Heart right ventricle (tissue), 16 donors: Measurements from ENCODE around the gene ERGIC1. TPM values are rescaled to one million over a fixed set of nuclear protein-coding genes. Genes with fewer than 3 reads are reported as not detected.

ENCODE experiments used
- ATAC-seq, 8 donors: fragments of 200-7000 bp; cut with Tn5 transposase; one replicate each; pipeline ENCODE4 v1.9.1; 2020; ENCODE audit warnings: mild to moderate bottlenecking in 8 of 8, moderate library complexity in 8 of 8, moderate number of reproducible peaks in 1 of 8
- DNase-seq, 2 donors: peaks; one replicate each; pipeline ENCODE4 v3.0.0-alpha.2; 2020
- H3K27ac ChIP-seq, 10 donors: fragments of 200-600 bp; sonication (generic) in 2 of 10; one replicate each; pipeline versions ENCODE4 v1.5.0 to v1.8.0; 2020 to 2022; ENCODE audit warnings: mild to moderate bottlenecking in 3 of 10
- H3K27me3 ChIP-seq, 7 donors: fragments of 200-600 bp; one replicate each; pipeline ENCODE4 v1.8.0; 2021 to 2022; ENCODE audit warnings: mild to moderate bottlenecking in 2 of 7
- H3K36me3 ChIP-seq, 9 donors: fragments of 200-600 bp; sonication (generic) in 1 of 9; one replicate each; pipeline versions ENCODE4 v1.5.0 to v1.8.0; 2020 to 2022; ENCODE audit warnings: mild to moderate bottlenecking in 2 of 9
- H3K4me1 ChIP-seq, 9 donors: fragments of 200-600 bp; sonication (generic) in 1 of 9; one replicate each; pipeline versions ENCODE4 v1.5.0 to v1.8.0; 2020 to 2022; ENCODE audit warnings: mild to moderate bottlenecking in 4 of 9
- H3K4me3 ChIP-seq, 10 donors: fragments of 200-600 bp; sonication (generic) in 2 of 10; one replicate each; pipeline versions ENCODE4 v1.5.0 to v1.8.0; 2020 to 2022; ENCODE audit warnings: mild to moderate bottlenecking in 7 of 10, moderate library complexity in 2 of 10
- H3K9me3 ChIP-seq, 11 donors: fragments of 200-600 bp in 10 of 11; sonication (generic) in 2 of 11; one replicate each; pipeline versions ENCODE4 v1.5.0 to v1.8.0; 2013 to 2022; ENCODE audit warnings: mild to moderate bottlenecking in 2 of 11, control low read depth in 1 of 11, moderate library complexity in 1 of 11
- WGBS, 2 donors: extraction: QIAGEN DNeasy Blood & Tissue Kit; methylation state at CpG; one replicate each; pipeline ENCODE4 v1.1.7; 2013; ENCODE audit warnings: inconsistent platforms in 1 of 2; 5-methylcytosine and 5-hydroxymethylcytosine counted together
- intact Hi-C, 10 donors: fragments of 100-400 bp; cut with DNase I; formaldehyde crosslinking; loops; one replicate each; pipeline versions ENCODE4 v1.11.1 to v1.14.2; 2022
- polyA plus RNA-seq, 2 donors: library from polyadenylated mRNA; stranded (reverse); fragments of 200-250 nt; gene quantifications; one replicate each; pipeline ENCODE4 v1.2.3, GENCODE V29; 2013
- total RNA-seq, 10 donors: library from RNA; stranded (reverse); fragmentation: NEBNext Ultra II Directional in 3 of 10; extraction: Animal tissue kit (Norgen Biotek cat#: 25700) in 3 of 10; gene quantifications; one replicate each; pipeline versions ENCODE4 v1.2.1 to v1.2.4, GENCODE V29; 2021 to 2023
- TF ChIP-seq, protein P1 (sequence below), 9 donors: fragments of 200-600 bp; sonication (generic) in 2 of 9; IDR thresholded peaks; one replicate each; pipeline versions ENCODE4 v1.5.0 to v1.8.0; 2021 to 2022; ENCODE audit warnings: antibody characterized with exemption in 9 of 9, mild to moderate bottlenecking in 5 of 9, moderate library complexity in 1 of 9
- donor health status: Arrhythmogenic right ventricular cardiomyopathy.
- donor health status: ischemic (EF 13 %, LVEDD 7.1; RV severe dilation, severe dysfunction).
- donor health status: healthy with polysubstance abuse.
- donor health status: DM: no; HTN: yes; CAD: no.
- donor health status: DM: no; HTN: no; CAD: no.
- donor health status: ischemic (EF 25% LVEDD 6.9; RV normal size, moderate dysfunction).
- donor health status: ischemic (EF 25% LVEDD 5.7; RV mildly dilated, moderate dysfunction).
- donor health status: healthy.
- donor health status: DM: yes; HTN: yes; CAD: no.
- donor health status: Ischemic cardiomyopathy.
- donor health status: ischemic (EF 35%, LVEDD 5.7; RV mildly dilated, moderate dysfunction).
- donor health status: nonischemic (EF 11% LVEDD 7.7; RV severe dilation, severe dysfunction).
- donor health status: DM: yes; HTN: yes; CAD: no.
- donor health status: PGD.
- donor health status: ischemic (EF 29% LVEDD 5.4; RV normal size, mild dysfunction).
- donor health status: nonischemic (EF 23%, LVEDD 6.1; RV moderate dilation, normal function).

The ERGIC1 gene
- total and polyA plus RNA-seq, 12 donors, result 48.0 to 91.9 (median 72.5) TPM

DNA sequence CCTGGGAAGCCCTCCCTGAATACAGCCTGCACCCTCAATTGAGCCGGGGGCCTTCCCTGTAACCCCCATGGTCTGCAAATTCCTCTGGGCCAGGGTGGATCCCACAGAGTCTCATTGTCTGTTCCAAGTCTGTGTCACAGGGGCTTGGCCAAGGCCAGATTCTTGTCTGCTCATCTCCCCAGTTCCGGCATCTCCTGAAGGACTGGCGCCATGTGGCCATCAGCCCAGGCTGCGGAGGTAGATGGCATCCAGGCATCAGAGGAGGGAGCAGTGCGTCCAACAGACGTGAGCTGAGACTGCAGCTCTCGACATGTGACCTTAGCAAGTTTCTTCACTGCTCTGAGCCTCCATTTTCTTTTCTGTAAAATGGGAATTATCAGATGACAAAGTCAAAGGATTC lies 87.9 kb downstream of the ERGIC1 start:
- Histone ChIP-seq H3K4me1 (peaks cover 0 to 9% (median 0%) of the 10 kb centered on the region in 9 donors), H3K27ac (no peak overlapping the region), H3K4me3 (no peak overlapping the region), H3K9me3 (no peaks in the 10 kb centered on the region), H3K36me3 (peaks cover 0 to 85% (median 23%) of the 10 kb centered on the region in 9 donors), H3K27me3 (no peaks in the 10 kb centered on the region)
- intact Hi-C loops, result loop anchor here in 1 of 10 donors (10.0 kb wide), 1 partner anchor 457 kb away; no protein-coding TSS in a partner anchor
- DNase-seq, result no peak
- TF ChIP-seq, protein P1, sequence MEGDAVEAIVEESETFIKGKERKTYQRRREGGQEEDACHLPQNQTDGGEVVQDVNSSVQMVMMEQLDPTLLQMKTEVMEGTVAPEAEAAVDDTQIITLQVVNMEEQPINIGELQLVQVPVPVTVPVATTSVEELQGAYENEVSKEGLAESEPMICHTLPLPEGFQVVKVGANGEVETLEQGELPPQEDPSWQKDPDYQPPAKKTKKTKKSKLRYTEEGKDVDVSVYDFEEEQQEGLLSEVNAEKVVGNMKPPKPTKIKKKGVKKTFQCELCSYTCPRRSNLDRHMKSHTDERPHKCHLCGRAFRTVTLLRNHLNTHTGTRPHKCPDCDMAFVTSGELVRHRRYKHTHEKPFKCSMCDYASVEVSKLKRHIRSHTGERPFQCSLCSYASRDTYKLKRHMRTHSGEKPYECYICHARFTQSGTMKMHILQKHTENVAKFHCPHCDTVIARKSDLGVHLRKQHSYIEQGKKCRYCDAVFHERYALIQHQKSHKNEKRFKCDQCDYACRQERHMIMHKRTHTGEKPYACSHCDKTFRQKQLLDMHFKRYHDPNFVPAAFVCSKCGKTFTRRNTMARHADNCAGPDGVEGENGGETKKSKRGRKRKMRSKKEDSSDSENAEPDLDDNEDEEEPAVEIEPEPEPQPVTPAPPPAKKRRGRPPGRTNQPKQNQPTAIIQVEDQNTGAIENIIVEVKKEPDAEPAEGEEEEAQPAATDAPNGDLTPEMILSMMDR (IDR thresholded peaks at IDR 0.05), result no peak
- WGBS, 2 donors, result 89 to 94% methylated on average over 7 of the region's 7 CpGs
- no peak for ATAC-seq

DNA sequence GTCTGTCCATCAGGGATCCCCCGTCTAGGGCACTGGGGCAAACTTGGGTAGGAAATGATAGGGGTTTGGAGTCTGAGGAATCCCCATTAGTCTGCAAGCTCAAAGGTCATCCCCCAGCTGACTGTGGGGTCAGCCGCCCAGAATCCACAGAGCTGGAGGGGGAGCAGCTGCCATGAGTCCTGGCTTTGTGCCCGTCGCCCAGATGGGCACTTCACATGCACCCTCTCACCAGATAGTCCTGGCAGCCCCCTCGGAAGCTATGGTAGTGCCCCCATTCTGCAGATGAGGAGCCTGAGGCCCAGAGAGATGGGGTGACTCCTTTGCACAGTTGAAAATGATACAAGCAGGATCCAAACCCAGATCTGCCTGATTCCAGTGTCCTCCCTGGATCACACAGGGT lies 89.5 kb downstream of the ERGIC1 start:
- 86 to 95% methylated on average over 5 of the region's 5 CpGs for WGBS, 2 donors
- Histone ChIP-seq H3K27ac (no peak overlapping the region), H3K27me3 (no peaks in the 10 kb centered on the region), H3K36me3 (peaks cover 0 to 87% (median 16%) of the 10 kb centered on the region in 9 donors), H3K9me3 (no peaks in the 10 kb centered on the region), H3K4me1 (peaks cover 0 to 9% (median 0%) of the 10 kb centered on the region in 9 donors), H3K4me3 (no peak overlapping the region)
- ATAC-seq (no peak), DNase-seq (no peak)
- TF ChIP-seq, protein P1 (IDR thresholded peaks at IDR 0.05), result no peak
- intact Hi-C loops, result loop anchor here in 1 of 10 donors (10.0 kb wide), 1 partner anchor 459 kb away; no protein-coding TSS in a partner anchor

DNA sequence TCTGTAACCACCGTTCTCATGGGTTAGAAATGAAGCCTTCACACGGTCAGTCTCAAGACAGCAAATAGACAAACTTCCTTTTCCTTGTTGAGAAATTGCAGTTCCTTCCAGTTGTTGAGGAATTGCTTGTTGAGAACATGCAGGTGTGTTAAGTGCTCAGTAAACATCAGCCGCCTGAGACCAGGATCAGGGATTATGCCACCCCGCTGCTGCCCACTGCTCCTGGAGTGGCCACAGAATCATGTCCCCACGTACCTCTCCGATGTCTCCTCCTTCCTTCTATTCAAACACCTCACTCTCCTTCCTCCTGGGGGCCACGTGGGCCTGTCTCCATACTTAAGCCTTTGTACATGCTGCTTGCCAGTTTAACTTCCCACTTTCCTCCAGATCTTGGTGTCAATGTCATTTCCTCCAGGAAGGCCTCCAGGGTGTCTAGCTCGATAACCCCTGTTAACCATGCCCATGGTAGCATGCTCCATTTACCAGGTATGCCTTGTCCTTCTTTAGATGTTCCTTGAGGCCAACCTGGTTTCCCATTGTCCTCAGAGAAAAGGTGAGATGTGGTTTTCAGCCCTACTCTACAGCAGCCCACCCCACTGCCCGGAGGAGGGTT lies 91.4 kb downstream of the ERGIC1 start:
- Histone ChIP-seq H3K4me1 (peaks cover 0 to 3% (median 0%) of the 10 kb centered on the region in 9 donors), H3K36me3 (peaks cover 0 to 71% (median 15%) of the 10 kb centered on the region in 9 donors), H3K9me3 (no peaks in the 10 kb centered on the region), H3K27ac (no peak overlapping the region), H3K4me3 (no peak overlapping the region), H3K27me3 (no peaks in the 10 kb centered on the region)
- 77 to 81% methylated on average over 8 to 9 of the region's 9 CpGs for WGBS, 2 donors
- intact Hi-C loops, result loop anchor here in 3 of 10 donors (5.0 to 10.0 kb wide), 3 partner anchors 148 to 461 kb away; no protein-coding TSS in a partner anchor
- no peak for ATAC-seq
- TF ChIP-seq, protein P1 (IDR thresholded peaks at IDR 0.05), result no peak
- no peak for DNase-seq

DNA sequence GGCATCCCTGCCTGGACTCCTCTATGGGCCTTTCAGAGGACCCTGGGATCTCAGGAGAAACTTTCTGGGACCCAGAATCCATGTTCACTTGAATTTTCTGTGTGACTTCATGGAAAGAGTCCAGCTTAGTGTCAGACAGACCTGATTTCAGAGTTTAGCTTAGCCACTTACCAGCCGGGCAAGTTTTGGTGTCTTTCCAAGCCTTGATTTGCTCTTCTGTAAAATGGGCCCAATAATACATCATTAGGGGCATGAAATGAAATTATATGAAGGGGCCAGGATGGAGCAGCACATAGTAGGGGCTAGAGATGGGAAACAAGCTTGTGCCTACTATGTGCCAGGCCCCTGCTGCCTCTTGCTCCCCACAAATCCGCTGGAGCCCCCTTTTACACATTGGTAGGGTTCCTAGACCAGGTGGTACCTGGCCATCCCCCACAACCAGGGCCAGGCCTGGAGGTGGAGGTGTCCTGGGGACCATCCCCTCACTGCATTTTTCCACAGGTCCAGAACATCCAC lies 92.0 kb downstream of the ERGIC1 start:
- Histone ChIP-seq H3K27ac (no peak overlapping the region), H3K9me3 (no peaks in the 10 kb centered on the region), H3K27me3 (no peaks in the 10 kb centered on the region), H3K4me3 (no peak overlapping the region), H3K4me1 (peaks cover under 1 to 10% (median 5%) of the 10 kb centered on the region in 9 donors), H3K36me3 (peaks cover 0 to 68% (median 11%) of the 10 kb centered on the region in 9 donors)
- ATAC-seq (no peak), DNase-seq (no peak)
- intact Hi-C loops, result loop anchor here in 3 of 10 donors (5.0 to 10.0 kb wide), 3 partner anchors 149 to 461 kb away; no protein-coding TSS in a partner anchor
- TF ChIP-seq, protein P1 (IDR thresholded peaks at IDR 0.05), result no peak
- 95 to 98% methylated on average over 2 of the region's 2 CpGs for WGBS, 2 donors
